K562 (cell line): ENCODE data around the gene EVA1A. TPM values are rescaled to one million over a fixed set of nuclear protein-coding genes. Genes with fewer than 3 reads are reported as not detected.

Experiments
- ATAC-seq: fragments of 200-7000 bp; cut with Tn5 transposase; 3 replicates; pipeline ENCODE4 v1.9.1; 2020; ENCODE audit warnings: moderate library complexity
- BruUV-seq: library from RNA; stranded (reverse); fragments of 400-500 nt; replicated peaks from 2 replicates; lab custom pipeline; 2021; lab: Mats Ljungman, UMichigan
- CTCF ChIA-PET: fragments of 300-600 bp; formaldehyde crosslinking; extraction: SDS; loops from one replicate; lab custom pipeline; 2021; ENCODE audit warnings: low intra/inter-chr PET ratio; lab: Yijun Ruan, JAX
- POLR2A ChIA-PET: fragments of 300-600, 350-650 bp; sonication (Branson Sonifier 250); formaldehyde crosslinking; extraction: SDS; loops from one replicate; lab custom pipeline; 2021; ENCODE audit warnings: antibody characterized with exemption, inconsistent platforms; lab: Yijun Ruan, JAX
- DNase-seq, 4 experiments: peaks; one replicate each; pipeline versions ENCODE4 v3.0.0 to v3.0.0-alpha.2; 2011 to 2018; ENCODE audit warnings: low spot score in 3 of 4, mixed read lengths in 3 of 4; ENCODE audit errors: extremely low read depth in 1 of 4
- FAIRE-seq: peaks from 2 replicates; lab custom pipeline; 2011; peaks lifted over from hg19 to GRCh38; lab: Jason Lieb, UNC
- H2AFZ ChIP-seq: 2 replicates; pipeline ENCODE4 v1.6.0; 2011; ENCODE audit warnings: low read depth, low read length, control low read depth, inconsistent platforms
- H3K27ac ChIP-seq: fragments of 200-600 bp; 3 replicates; pipeline ENCODE4 v1.8.0; 2011; ENCODE audit warnings: low read depth, mild to moderate bottlenecking, control low read depth, inconsistent platforms, low read length, moderate library complexity, mixed read lengths; ENCODE audit errors: extremely low read depth
- H3K27me3 ChIP-seq, 2 experiments: fragments of 300-600 bp in 1 of 2; 2 replicates in 1 of 2; 3 replicates in 1 of 2; pipeline versions ENCODE4 v1.6.0 to v1.8.0; 2011; ENCODE audit warnings: inconsistent platforms in 2 of 2, low read length in 2 of 2, mild to moderate bottlenecking in 1 of 2, mixed read lengths in 1 of 2, moderate library complexity in 1 of 2; ENCODE audit not compliant: control insufficient read depth in 2 of 2, insufficient read depth in 2 of 2
- H3K36me3 ChIP-seq: fragments of 300-600 bp; 3 replicates; pipeline ENCODE4 v1.8.0; 2011; ENCODE audit warnings: mild to moderate bottlenecking, low read length, inconsistent platforms; ENCODE audit not compliant: control insufficient read depth, insufficient read depth
- H3K4me1 ChIP-seq, 2 experiments: fragments of 200-600 bp in 1 of 2; replicated peaks in 1 of 2; 2 replicates in 1 of 2; 3 replicates in 1 of 2; pipeline versions ENCODE4 v1.5.1 to v1.8.0; 2011; ENCODE audit warnings: inconsistent platforms in 2 of 2, low read length in 2 of 2, mild to moderate bottlenecking in 1 of 2, mixed read lengths in 1 of 2, moderate library complexity in 1 of 2; ENCODE audit not compliant: control insufficient read depth in 2 of 2, insufficient read depth in 2 of 2
- H3K4me2 ChIP-seq: 2 replicates; pipeline ENCODE4 v1.6.1; 2011; ENCODE audit warnings: low read length, control low read depth, inconsistent platforms, mixed read lengths; ENCODE audit not compliant: insufficient read depth
- H3K4me3 ChIP-seq: fragments of 200-600 bp; sonication (generic), shearing (Covaris generic); 2 replicates; pipeline ENCODE4 v1.5.1; 2016; ENCODE audit warnings: control low read depth, inconsistent platforms
- H3K79me2 ChIP-seq: fragments of 200-600 bp; 3 replicates; pipeline ENCODE4 v1.8.0; 2011; ENCODE audit warnings: low read length, inconsistent platforms; ENCODE audit not compliant: control insufficient read depth, insufficient read depth
- H3K9ac ChIP-seq, 2 experiments: 2 replicates each; pipeline versions ENCODE4 v1.6.0 to v1.6.1; 2011; ENCODE audit warnings: low read depth in 2 of 2, low read length in 2 of 2, control low read depth in 1 of 2, inconsistent platforms in 1 of 2, mild to moderate bottlenecking in 1 of 2, mixed read lengths in 1 of 2; ENCODE audit not compliant: insufficient read depth in 1 of 2
- H3K9me1 ChIP-seq: one replicate; pipeline ENCODE4 v1.6.0; 2011; ENCODE audit warnings: inconsistent platforms, mild to moderate bottlenecking, low read length, moderate library complexity; ENCODE audit not compliant: control insufficient read depth, insufficient read depth
- H3K9me3 ChIP-seq: replicated peaks from 2 replicates; pipeline ENCODE4 v1.5.1; 2011; ENCODE audit warnings: low read depth, low read length, inconsistent platforms; ENCODE audit not compliant: control insufficient read depth, insufficient read depth
- H4K20me1 ChIP-seq: replicated peaks from 2 replicates; pipeline ENCODE4 v1.6.1; 2011; ENCODE audit warnings: low read length, inconsistent platforms, mixed read lengths; ENCODE audit not compliant: control insufficient read depth, insufficient read depth
- EZH2 ChIP-seq: IDR thresholded peaks from 2 replicates; pipeline ENCODE4 v1.6.1; 2012; ENCODE audit warnings: low read depth, mild to moderate bottlenecking, inconsistent platforms, low read length, borderline replicate concordance
- HDAC1 ChIP-seq, 2 experiments: fragments of 450-650 bp; IDR thresholded peaks; 2 replicates each; pipeline ENCODE4 v1.6.1; 2016 to 2017; ENCODE audit warnings: inconsistent platforms in 1 of 2, mild to moderate bottlenecking in 1 of 2, moderate library complexity in 1 of 2
- NEUROD1 ChIP-seq: fragments of 150-350 bp; IDR thresholded peaks from 2 replicates; pipeline ENCODE4 v1.6.1; 2014; ENCODE audit warnings: borderline replicate concordance, low read length, low read depth; ENCODE audit not compliant: partially characterized antibody
- RUNX1 ChIP-seq: sonication (generic); IDR thresholded peaks from 2 replicates; pipeline ENCODE4 v1.6.1; 2016; ENCODE audit warnings: antibody characterized with exemption, low read depth
- SMARCE1 ChIP-seq: fragments of 450-650 bp; IDR thresholded peaks from 2 replicates; pipeline ENCODE4 v1.7.1; 2016; ENCODE audit warnings: mild to moderate bottlenecking
- WHSC1 ChIP-seq: IDR thresholded peaks from one replicate; pipeline ENCODE4 v1.6.1; 2012; ENCODE audit warnings: low read length, control low read depth, inconsistent platforms
- YBX1 ChIP-seq: fragments of 450-650 bp; IDR thresholded peaks from 2 replicates; pipeline ENCODE4 v1.7.1; 2016; ENCODE audit warnings: mild to moderate bottlenecking
- ZBTB40 ChIP-seq, 2 experiments: fragments of 450-650 bp in 1 of 2; sonication (generic) in 1 of 2; formaldehyde crosslinking in 1 of 2; IDR thresholded peaks; 2 replicates each; pipeline versions ENCODE4 v1.7.1 to v1.9.0; 2016 to 2022; ENCODE audit warnings: inconsistent platforms in 1 of 2, mild to moderate bottlenecking in 1 of 2, missing genetic modification reagents in 1 of 2
- ZNF274 ChIP-seq: IDR thresholded peaks from 2 replicates; pipeline ENCODE4 v1.6.1; 2011; ENCODE audit warnings: low read depth, mild to moderate bottlenecking, low read length, moderate library complexity, borderline replicate concordance
- WGBS: fragments of 100-300 bp; shearing (Covaris generic); methylation state at CpG from one replicate; pipeline ENCODE4 v1.1.6; 2016; ENCODE audit warnings: low coverage, mixed read lengths; ENCODE audit not compliant: insufficient coverage; ENCODE audit errors: missing lambda C conversion rate; 5-methylcytosine and 5-hydroxymethylcytosine counted together
- in situ Hi-C: fragments of 300-500 bp; cut with MboI; formaldehyde crosslinking; loops from 4 replicates; pipeline ENCODE4 v1.15.0; 2018; ENCODE audit warnings: inconsistent platforms, mixed read lengths
- intact Hi-C: fragments of 100-400 bp; cut with micrococcal nuclease; formaldehyde crosslinking; loops from 2 replicates; pipeline ENCODE4 v1.14.2; 2022
- polyA plus RNA-seq, 8 experiments: library from polyadenylated mRNA; depleted of rRNA in 4 of 8; stranded (reverse) in 5 of 8; unstranded in 3 of 8; fragments of >200 nt; fragmentation: Nextera tagmentation in 2 of 8; fragmentation: Illumina TruSeq in 1 of 8; extraction: Ambion mirVana in 2 of 8; extraction: Trizol in 1 of 8; gene quantifications; 2 replicates each; pipeline versions ENCODE4 v1.2.1 to v1.2.3, GENCODE V29; 2011 to 2014; ENCODE audit warnings: inconsistent platforms in 1 of 8, missing spikeins in 1 of 8
- total RNA-seq, 7 experiments: library from RNA; depleted of rRNA in 6 of 7; stranded (reverse); fragments of >200 nt in 6 of 7; fragmentation: Illumina TruSeq in 2 of 7; extraction: Trizol in 2 of 7; gene quantifications; 2 replicates each; pipeline versions ENCODE4 v1.2.1 to v1.2.3, GENCODE V29; 2011 to 2021; ENCODE audit warnings: low replicate concordance in 1 of 7
- TF ChIP-seq, protein P1 (sequence below), 2 experiments: fragments of 450-650 bp; conservative IDR thresholded peaks; 2 replicates each; pipeline ENCODE4 v1.6.1; 2017; ENCODE audit warnings: mild to moderate bottlenecking in 2 of 2, moderate library complexity in 2 of 2
- TF ChIP-seq, protein P2 (sequence below): sonication (generic); formaldehyde crosslinking; IDR thresholded peaks from 2 replicates; pipeline ENCODE4 v1.8.0; 2022; ENCODE audit warnings: mild to moderate bottlenecking, missing genetic modification reagents

The EVA1A gene
- total and polyA plus RNA-seq, 9 of the 15 experiments (the other 6 are each of a cell fraction or from before 2014, with no cell fraction given): not detected

- H3K9me1 ChIP-seq: no peaks in the 10 kb centered on the region
- WGBS: 0% methylated on average over 3 of the region's 3 CpGs
- ChIA-PET POLR2A (no interaction called here), CTCF (no interaction called here)
- H3K27ac ChIP-seq: no peak overlapping the region
- FAIRE-seq (no peak), ATAC-seq (no peak), DNase-seq (no peak)
- in situ Hi-C loops: no loop called here
- no peaks in the 10 kb centered on the region for H3K9me3 ChIP-seq
- H4K20me1 ChIP-seq: no peaks in the 10 kb centered on the region
- no peaks in the 10 kb centered on the region for H3K4me1 ChIP-seq
- BruUV-seq: no TSS peak
- no peaks in the 10 kb centered on the region for H3K79me2 ChIP-seq
- no peaks in the 10 kb centered on the region for H3K27me3 ChIP-seq
- no peak overlapping the region for H3K4me2 ChIP-seq
- H3K4me3 ChIP-seq: no peak overlapping the region
- H3K9ac ChIP-seq: no peak overlapping the region
- intact Hi-C loops: no loop called here
- no peak overlapping the region for H2AFZ ChIP-seq
- H3K36me3 ChIP-seq: no peaks in the 10 kb centered on the region
- TF ChIP-seq SMARCE1 (no peak), ZBTB40 (IDR thresholded peaks at IDR 0.05) (no peak), ZBTB40 (CRISPR knock-in tag; IDR thresholded peaks at IDR 0.05) (no peak), YBX1 (no peak), NEUROD1 (no peak), HDAC1 (IDR thresholded peaks at IDR 0.05) (no peak), WHSC1 (no peak), ZNF274 (no peak), EZH2 (no peak), RUNX1 (no peak)
- TF ChIP-seq, protein P1, sequence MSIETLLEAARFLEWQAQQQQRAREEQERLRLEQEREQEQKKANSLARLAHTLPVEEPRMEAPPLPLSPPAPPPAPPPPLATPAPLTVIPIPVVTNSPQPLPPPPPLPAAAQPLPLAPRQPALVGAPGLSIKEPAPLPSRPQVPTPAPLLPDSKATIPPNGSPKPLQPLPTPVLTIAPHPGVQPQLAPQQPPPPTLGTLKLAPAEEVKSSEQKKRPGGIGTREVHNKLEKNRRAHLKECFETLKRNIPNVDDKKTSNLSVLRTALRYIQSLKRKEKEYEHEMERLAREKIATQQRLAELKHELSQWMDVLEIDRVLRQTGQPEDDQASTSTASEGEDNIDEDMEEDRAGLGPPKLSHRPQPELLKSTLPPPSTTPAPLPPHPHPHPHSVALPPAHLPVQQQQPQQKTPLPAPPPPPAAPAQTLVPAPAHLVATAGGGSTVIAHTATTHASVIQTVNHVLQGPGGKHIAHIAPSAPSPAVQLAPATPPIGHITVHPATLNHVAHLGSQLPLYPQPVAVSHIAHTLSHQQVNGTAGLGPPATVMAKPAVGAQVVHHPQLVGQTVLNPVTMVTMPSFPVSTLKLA (conservative IDR thresholded peaks at IDR 0.05): no peak
- TF ChIP-seq, protein P2, sequence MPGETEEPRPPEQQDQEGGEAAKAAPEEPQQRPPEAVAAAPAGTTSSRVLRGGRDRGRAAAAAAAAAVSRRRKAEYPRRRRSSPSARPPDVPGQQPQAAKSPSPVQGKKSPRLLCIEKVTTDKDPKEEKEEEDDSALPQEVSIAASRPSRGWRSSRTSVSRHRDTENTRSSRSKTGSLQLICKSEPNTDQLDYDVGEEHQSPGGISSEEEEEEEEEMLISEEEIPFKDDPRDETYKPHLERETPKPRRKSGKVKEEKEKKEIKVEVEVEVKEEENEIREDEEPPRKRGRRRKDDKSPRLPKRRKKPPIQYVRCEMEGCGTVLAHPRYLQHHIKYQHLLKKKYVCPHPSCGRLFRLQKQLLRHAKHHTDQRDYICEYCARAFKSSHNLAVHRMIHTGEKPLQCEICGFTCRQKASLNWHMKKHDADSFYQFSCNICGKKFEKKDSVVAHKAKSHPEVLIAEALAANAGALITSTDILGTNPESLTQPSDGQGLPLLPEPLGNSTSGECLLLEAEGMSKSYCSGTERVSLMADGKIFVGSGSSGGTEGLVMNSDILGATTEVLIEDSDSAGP: no peak
These were observed 27.6 kb downstream of the EVA1A start for GRCh38 chr2:75533135-75533534.
